GM21717 (cell line): ENCODE measurements around the gene NLRP8.
"Not testable (repeated sequence)": the region's sequence is repeated elsewhere in the genome, so short reads cannot be mapped to it uniquely, and the experiment has no call there.

ENCODE experiments used
- ATAC-seq: cut with Tn5 transposase; IDR thresholded peaks from one replicate; pipeline ENCODE4 v1.9.1; 2021; ENCODE audit warnings: mild to moderate bottlenecking, moderate library complexity; ENCODE audit not compliant: unreplicated experiment

The NLRP8 gene

GRCh38 chr19:55962186-55962585 lies 14.6 kb downstream of the NLRP8 start:
- ATAC-seq: no peak

GRCh38 chr19:55973982-55974381 lies 26.4 kb downstream of the NLRP8 start:
- ATAC-seq: no peak

GRCh38 chr19:55980415-55980814 lies 32.8 kb downstream of the NLRP8 start:
- no peak for ATAC-seq

GRCh38 chr19:55985254-55985653 lies 37.6 kb downstream of the NLRP8 start:
- ATAC-seq: no peak

GRCh38 chr19:55986487-55986886 lies 38.9 kb downstream of the NLRP8 start, which contains the start of gene NLRP5:
NLRP5 (plus strand) TSS chr19:55986775.
- ATAC-seq: no peak

- no peak for ATAC-seq
Measured at GRCh38 chr19:55990831-55991230, 43.2 kb downstream of the NLRP8 start.

- no peak for ATAC-seq
Measured at GRCh38 chr19:55993492-55993891, 45.9 kb downstream of the NLRP8 start.

GRCh38 chr19:56014765-56015164 lies 67.1 kb downstream of the NLRP8 start:
- no peak for ATAC-seq

GRCh38 chr19:56015756-56016155 lies 68.1 kb downstream of the NLRP8 start:
- ATAC-seq: no peak

- not testable (repeated sequence) for ATAC-seq
Measured at GRCh38 chr19:56019325-56019724, 71.7 kb downstream of the NLRP8 start.

GRCh38 chr19:56020355-56020975 lies 72.8 kb downstream of the NLRP8 start:
- ATAC-seq: not testable (repeated sequence)

GRCh38 chr19:56026769-56027168 lies 79.1 kb downstream of the NLRP8 start:
- ATAC-seq: no peak
